Right lung (tissue), 5 donors: ENCODE results near the gene CFAP20. TPM values are rescaled to one million over a fixed set of nuclear protein-coding genes. Genes with fewer than 3 reads are reported as not detected.

Experiments used
- DNase-seq, 2 donors: peaks; one replicate each; pipeline ENCODE4 v3.0.0-alpha.2; 2013
- polyA plus RNA-seq, 5 donors: library from polyadenylated mRNA; unstranded; fragments of 120-200 nt; gene quantifications; one replicate each; pipeline versions ENCODE4 v1.2.1 to v1.2.3, GENCODE V29; 2013; ENCODE audit warnings: inconsistent platforms in 1 of 5, low replicate concordance in 1 of 5; ENCODE audit not compliant: insufficient read length in 5 of 5, insufficient read depth in 1 of 5

Gene CFAP20
- polyA plus RNA-seq, 5 donors, result 73.4 to 88.9 (median 77.0) TPM

DNA sequence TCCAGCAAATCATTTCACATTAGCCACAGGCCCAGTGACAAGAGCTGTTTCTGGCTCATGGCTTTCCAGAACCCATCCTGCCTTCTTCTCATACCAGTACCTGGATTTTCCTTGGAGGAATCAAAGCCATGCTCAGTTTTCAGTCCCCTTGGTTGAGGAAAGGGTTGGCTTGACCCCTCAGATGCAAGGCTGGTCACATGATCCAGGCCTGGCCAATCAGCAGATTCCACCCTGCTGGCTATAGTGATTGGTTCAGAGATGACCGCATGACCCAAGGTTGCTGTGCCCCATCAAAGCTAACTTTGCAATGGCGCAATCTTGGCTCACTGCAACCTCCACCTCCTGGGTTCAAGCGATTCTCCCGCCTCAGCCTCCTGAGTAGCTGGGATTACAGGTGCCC, 58.6 kb downstream of the CFAP20 start:
- no peak for DNase-seq

Other genes starting within 250 kb of the CFAP20 start
- under 1 TPM in 4 of 5 donors, not detected in 1; 0.04 to 0.13 (median 0.08) TPM for gene CNGB1, start 158.3 kb downstream of the CFAP20 start, polyA plus RNA-seq
- gene ZNF319, start 128.7 kb downstream of the CFAP20 start, polyA plus RNA-seq, result 10 to 100 TPM in 2 of 5 donors, 1 to 10 TPM in 3; 7.8 to 12.8 (median 9.3) TPM
- 10 to 100 TPM; 19.8 to 28.2 (median 22.5) TPM for gene USB1, start 128.0 kb downstream of the CFAP20 start, polyA plus RNA-seq
- gene MMP15, start 103.6 kb downstream of the CFAP20 start, polyA plus RNA-seq, result 10 to 100 TPM; 32.4 to 72.3 (median 40.9) TPM
- 10 to 100 TPM; 59.4 to 76.3 (median 69.6) TPM for gene CSNK2A2, start 68.7 kb upstream of the CFAP20 start, polyA plus RNA-seq
- gene PRSS54, start 165.6 kb upstream of the CFAP20 start, polyA plus RNA-seq, result under 1 TPM in 1 of 5 donors, not detected in 4; 0.12 TPM